SK-N-SH (cell line): ENCODE data around the gene CELSR3. TPM values are rescaled to one million over a fixed set of nuclear protein-coding genes. Genes with fewer than 3 reads are reported as not detected.

ENCODE experiments used
- CTCF ChIA-PET: fragments of 300-600, 350-600 bp; formaldehyde crosslinking; extraction: SDS; loops from one replicate; lab custom pipeline; 2021; lab: Yijun Ruan, JAX
- POLR2A ChIA-PET: fragments of 350-600 bp; sonication (Branson Sonifier 250); formaldehyde crosslinking; extraction: SDS; loops from one replicate; lab custom pipeline; 2020; ENCODE audit warnings: antibody characterized with exemption, inconsistent platforms; lab: Yijun Ruan, JAX
- DNase-seq: peaks from one replicate; pipeline ENCODE4 v3.0.0; 2012
- H2AFZ ChIP-seq: fragments of 200-600 bp; sonication (generic); 2 replicates; pipeline ENCODE4 v1.8.1; 2016; ENCODE audit warnings: antibody characterized with exemption, mild to moderate bottlenecking, low read depth
- H3F3A ChIP-seq: fragments of 200-600 bp; sonication (generic); replicated peaks from 2 replicates; pipeline ENCODE3; 2016; ENCODE audit warnings: antibody characterized with exemption, mild to moderate bottlenecking; ENCODE audit not compliant: insufficient read depth
- H3K27ac ChIP-seq, 2 experiments: fragments of 200-500 bp in 1 of 2; fragments of 200-600 bp in 1 of 2; sonication (Bioruptor generic) in 1 of 2; sonication (generic), shearing (Covaris generic) in 1 of 2; 2 replicates each; pipeline versions ENCODE4 v1.5.1 to v1.6.1; 2014 to 2016; ENCODE audit warnings: low read depth in 2 of 2, inconsistent platforms in 1 of 2, low read length in 1 of 2, mild to moderate bottlenecking in 1 of 2, mixed read lengths in 1 of 2
- H3K27me3 ChIP-seq: fragments of 200-600 bp; sonication (generic), shearing (Covaris generic); 2 replicates; pipeline ENCODE4 v1.6.1; 2016; ENCODE audit warnings: mixed run types; ENCODE audit not compliant: insufficient read depth
- H3K36me3 ChIP-seq, 2 experiments: fragments of 200-500 bp in 1 of 2; fragments of 200-600 bp in 1 of 2; sonication (Bioruptor generic) in 1 of 2; sonication (generic) in 1 of 2; replicated peaks in 1 of 2; 2 replicates each; pipeline versions ENCODE3 to v1.5.1; 2014 to 2016; ENCODE audit warnings: low read length in 1 of 2, mild to moderate bottlenecking in 1 of 2; ENCODE audit not compliant: insufficient read depth in 2 of 2, control insufficient read depth in 1 of 2
- H3K4me1 ChIP-seq, 2 experiments: fragments of 200-500 bp in 1 of 2; fragments of 200-600 bp in 1 of 2; sonication (Bioruptor generic) in 1 of 2; sonication (generic), shearing (Covaris generic) in 1 of 2; 2 replicates each; pipeline versions ENCODE4 v1.5.1 to v1.6.1; 2014 to 2016; ENCODE audit warnings: low read depth in 1 of 2, low read length in 1 of 2, mixed run types in 1 of 2; ENCODE audit not compliant: insufficient read depth in 2 of 2, control insufficient read depth in 1 of 2
- H3K4me2 ChIP-seq: fragments of 200-600 bp; sonication (generic), shearing (Covaris generic); 2 replicates; pipeline ENCODE4 v1.6.1; 2017; ENCODE audit warnings: mixed run types
- H3K4me3 ChIP-seq, 2 experiments: fragments of 200-500 bp in 1 of 2; fragments of 200-600 bp in 1 of 2; sonication (Bioruptor generic) in 1 of 2; sonication (generic), shearing (Covaris generic) in 1 of 2; 2 replicates each; pipeline versions ENCODE4 v1.5.1 to v1.8.1; 2014 to 2016; ENCODE audit warnings: low read depth in 2 of 2, inconsistent platforms in 1 of 2, low read length in 1 of 2, mild to moderate bottlenecking in 1 of 2, mixed read lengths in 1 of 2, moderate library complexity in 1 of 2
- H3K79me2 ChIP-seq: fragments of 200-600 bp; sonication (generic); 2 replicates; pipeline ENCODE4 v1.8.1; 2017; ENCODE audit warnings: mild to moderate bottlenecking; ENCODE audit not compliant: insufficient read depth
- H3K9ac ChIP-seq: fragments of 200-600 bp; sonication (generic); 2 replicates; pipeline ENCODE4 v1.6.1; 2017; ENCODE audit warnings: mixed run types
- H3K9me2 ChIP-seq: fragments of 200-600 bp; sonication (generic); 2 replicates; pipeline ENCODE4 v1.6.1; 2017; ENCODE audit warnings: mixed run types
- H3K9me3 ChIP-seq: fragments of 200-600 bp; sonication (generic); 2 replicates; pipeline ENCODE4 v1.6.1; 2017; ENCODE audit warnings: mixed run types, mild to moderate bottlenecking, moderate library complexity
- H4K20me1 ChIP-seq: fragments of 200-600 bp; sonication (generic); 2 replicates; pipeline ENCODE4 v1.6.1; 2017; ENCODE audit warnings: mild to moderate bottlenecking, mixed run types; ENCODE audit not compliant: insufficient read depth
- EP300 ChIP-seq, 2 experiments: IDR thresholded peaks; 2 replicates each; pipeline versions ENCODE4 v1.4.0 to v1.6.1; 2012; ENCODE audit warnings: borderline replicate concordance in 1 of 2, low read depth in 1 of 2, low read length in 1 of 2
- FOXJ3 ChIP-seq: sonication (generic); formaldehyde crosslinking; IDR thresholded peaks from 2 replicates; pipeline ENCODE4 v1.5.1; 2020; ENCODE audit warnings: mild to moderate bottlenecking, missing genetic modification reagents
- GATA2 ChIP-seq: sonication (generic); formaldehyde crosslinking; IDR thresholded peaks from 2 replicates; pipeline ENCODE4 v1.5.0; 2020; ENCODE audit warnings: mild to moderate bottlenecking, missing genetic modification reagents
- IRF3 ChIP-seq: fragments of 150-350 bp; IDR thresholded peaks from 2 replicates; pipeline ENCODE4 v1.6.1; 2016; ENCODE audit warnings: mild to moderate bottlenecking, low read depth, low read length
- JUND ChIP-seq: IDR thresholded peaks from 2 replicates; pipeline ENCODE4 v1.4.0; 2012
- MAX ChIP-seq: IDR thresholded peaks from 2 replicates; pipeline ENCODE4 v1.4.0; 2012; ENCODE audit warnings: low read depth
- NFIC ChIP-seq: IDR thresholded peaks from 2 replicates; pipeline ENCODE4 v1.4.0; 2012; ENCODE audit warnings: borderline replicate concordance
- POLR2AphosphoS5 ChIP-seq: IDR thresholded peaks from 2 replicates; pipeline ENCODE4 v1.6.1; 2012; ENCODE audit warnings: low read depth, low read length
- RAD21 ChIP-seq: IDR thresholded peaks from 2 replicates; pipeline ENCODE4 v1.6.1; 2012; ENCODE audit warnings: mild to moderate bottlenecking, low read length
- RFX5 ChIP-seq: IDR thresholded peaks from 2 replicates; pipeline ENCODE4 v1.6.1; 2012; ENCODE audit warnings: mild to moderate bottlenecking, improper control_type of control experiment, low read length
- RXRA ChIP-seq: IDR thresholded peaks from 2 replicates; pipeline ENCODE4 v1.4.0; 2012; ENCODE audit warnings: low read depth, mild to moderate bottlenecking, borderline replicate concordance
- USF2 ChIP-seq: fragments of 150-350 bp; IDR thresholded peaks from 2 replicates; pipeline ENCODE4 v1.6.1; 2017; ENCODE audit warnings: antibody characterized with exemption, low read length, low read depth, borderline replicate concordance
- ZBTB33 ChIP-seq: IDR thresholded peaks from 2 replicates; pipeline ENCODE4 v1.4.0; 2012; ENCODE audit warnings: low read depth, borderline replicate concordance
- WGBS: methylation state at CpG from one replicate; pipeline ENCODE4 v1.1.6; 2017; ENCODE audit warnings: low lambda C conversion rate; 5-methylcytosine and 5-hydroxymethylcytosine counted together
- polyA plus RNA-seq, 3 experiments: library from polyadenylated mRNA; depleted of rRNA; stranded (reverse); fragments of >200 nt; gene quantifications; 2 replicates each; pipeline ENCODE4 v1.2.3, GENCODE V29; 2012

CELSR3 gene
- polyA plus RNA-seq, 1 of the 3 experiments (the other 2 are of a cell fraction), result 11.7 TPM

GRCh38 chr3:48689384-48689783, 26.7 kb upstream of the CELSR3 start (continued):
- no peak for TF ChIP-seq EP300 (IDR thresholded peaks at IDR 0.05; ENCODE audit: borderline replicate concordance in 1 of 2, low read depth in 1 of 2, low read length in 1 of 2)
- TF ChIP-seq NFIC, result no peak
- TF ChIP-seq USF2, result no peak
- no peak for TF ChIP-seq IRF3

GRCh38 chr3:48688737-48689075, 26.0 kb upstream of the CELSR3 start:
- Histone ChIP-seq H3K27ac (no peak overlapping the region), H3K4me1 (peaks cover 10 to 34% of the 10 kb centered on the region in 2 experiments)
- POLR2A ChIA-PET, result interaction anchor here (1.1 kb wide), 1 partner anchor 29 kb away, joined by 4 read pairs; the partner anchor contains the start of gene IP6K2
- TF ChIP-seq FOXJ3 (CRISPR knock-in tag), result no peak
- TF ChIP-seq POLR2AphosphoS5, result no peak; the same call in 1 of the 2 replicates
- TF ChIP-seq ZBTB33, result no peak
- TF ChIP-seq GATA2 (CRISPR knock-in tag), result no peak
- no peak for TF ChIP-seq JUND
- no peak for TF ChIP-seq RFX5
- no peak for TF ChIP-seq RAD21
- no peak for TF ChIP-seq RXRA
- no peak for TF ChIP-seq MAX
- TF ChIP-seq, all 33 proteins: peak for 0
- H3K9me3 ChIP-seq, result no peaks in the 10 kb centered on the region
- no peaks in the 10 kb centered on the region for H3K27me3 ChIP-seq
- no peaks in the 10 kb centered on the region for H3K9me2 ChIP-seq
- CTCF ChIA-PET, result interaction anchor here (1.4 kb wide), 1 partner anchor 26 kb away, joined by 5 read pairs; the partner anchor contains the start of gene CELSR3
- peaks cover 38% of the 10 kb centered on the region for H3F3A ChIP-seq
- no peak overlapping the region for H3K4me3 ChIP-seq
- H4K20me1 ChIP-seq, result peaks cover 56% of the 10 kb centered on the region
- H3K4me2 ChIP-seq, result no peak overlapping the region
- no peak overlapping the region for H3K9ac ChIP-seq
- no peak for DNase-seq
- H3K36me3 ChIP-seq, result peaks cover 46 to 59% of the 10 kb centered on the region in 2 experiments
- WGBS, result no CpG with 5 or more reads among the region's 3 CpGs
- no peak overlapping the region for H2AFZ ChIP-seq
- peaks cover 54% of the 10 kb centered on the region for H3K79me2 ChIP-seq
